A673 (cell line): ENCODE results near the gene RMND1.

Source experiments
- CTCF ChIP-seq: fragments of 300-800, 200-600 bp; sonication (generic); conservative IDR thresholded peaks from 2 replicates; pipeline ENCODE4 v1.5.1; 2017; ENCODE audit warnings: low read depth, mild to moderate bottlenecking, antibody characterized with exemption, low read length, moderate library complexity, mixed read lengths
- EZH2 ChIP-seq: fragments of 200-600 bp; sonication (generic); IDR thresholded peaks from 2 replicates; pipeline ENCODE4 v1.6.1; 2017; ENCODE audit warnings: borderline replicate concordance, low read depth, mild to moderate bottlenecking, mixed read lengths, antibody characterized with exemption, low read length; ENCODE audit not compliant: poor library complexity, severe bottlenecking

- TF ChIP-seq CTCF (no peak), EZH2 (no peak)
Measured at GRCh38 chr6:151365233-151365632, 86.7 kb downstream of the RMND1 start.
